Erythroblast (primary cell): Measurements from ENCODE around the gene MIER2.

Experiments used
- GATA1 ChIP-seq: IDR thresholded peaks from 2 replicates; pipeline ENCODE4 v1.6.1; 2011; ENCODE audit warnings: low read depth, mild to moderate bottlenecking, control low read depth, low read length, moderate library complexity
- POLR2A ChIP-seq: IDR thresholded peaks from 2 replicates; pipeline ENCODE4 v1.6.1; 2011; ENCODE audit warnings: mild to moderate bottlenecking, low read length

DNA sequence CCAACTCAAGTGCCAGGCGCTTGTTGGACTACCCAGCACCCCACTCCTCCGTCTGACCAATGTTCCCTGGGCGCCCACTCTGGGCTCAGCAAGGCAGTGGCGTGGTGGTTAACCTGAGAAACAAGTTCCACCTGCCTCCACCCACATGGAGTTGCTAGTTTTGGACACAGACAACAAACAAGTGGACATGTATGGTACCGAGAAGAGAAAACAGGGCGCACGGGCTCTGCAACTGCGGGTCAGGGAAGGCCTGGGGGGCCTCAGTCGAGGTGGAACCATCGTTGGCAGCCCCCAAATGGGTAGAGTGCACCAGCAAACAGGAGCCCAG, 2.5 kb downstream of the MIER2 start:
- no peak for TF ChIP-seq POLR2A
- no peak for TF ChIP-seq GATA1
